GM19397 (cell line): ENCODE measurements around the gene CISTR.
"Not testable (repeated sequence)": the region's sequence is repeated elsewhere in the genome, so short reads cannot be mapped to it uniquely, and the experiment has no call there.

Experiments
- ATAC-seq: cut with Tn5 transposase; IDR thresholded peaks from one replicate; pipeline ENCODE4 v1.9.1; 2021; ENCODE audit warnings: mild to moderate bottlenecking, moderate library complexity; ENCODE audit not compliant: unreplicated experiment

Gene CISTR

GRCh38 chr12:53725824-53726223 lies 26.0 kb downstream of the CISTR start:
- no peak for ATAC-seq

- ATAC-seq: no peak
Measured at GRCh38 chr12:53722450-53723041, 29.2 kb downstream of the CISTR start.

- ATAC-seq: no peak
Measured at GRCh38 chr12:53720946-53721345, 30.8 kb downstream of the CISTR start.

GRCh38 chr12:53719649-53720048 lies 32.1 kb downstream of the CISTR start:
- ATAC-seq: no peak

GRCh38 chr12:53718567-53718966 lies 33.2 kb downstream of the CISTR start:
- not testable (repeated sequence) for ATAC-seq

- ATAC-seq: no peak
Measured at GRCh38 chr12:53717319-53717718, 34.5 kb downstream of the CISTR start.

GRCh38 chr12:53714004-53714403 lies 37.8 kb downstream of the CISTR start:
- no peak for ATAC-seq

- no peak for ATAC-seq
Measured at GRCh38 chr12:53713516-53713915, 38.3 kb downstream of the CISTR start.

GRCh38 chr12:53712059-53712643 lies 39.6 kb downstream of the CISTR start:
- ATAC-seq: no peak

- no peak for ATAC-seq
Measured at GRCh38 chr12:53710091-53710490, 41.7 kb downstream of the CISTR start.

- no peak for ATAC-seq
Measured at GRCh38 chr12:53709671-53710070, 42.1 kb downstream of the CISTR start.

- no peak for ATAC-seq
Measured at GRCh38 chr12:53706080-53706479, 45.7 kb downstream of the CISTR start.

GRCh38 chr12:53703756-53704155 lies 48.0 kb downstream of the CISTR start:
- ATAC-seq: no peak

GRCh38 chr12:53701518-53702264 lies 50.1 kb downstream of the CISTR start:
- ATAC-seq: no peak

GRCh38 chr12:53700567-53700966 lies 51.2 kb downstream of the CISTR start:
- ATAC-seq: no peak

- ATAC-seq: no peak
Measured at GRCh38 chr12:53699678-53700025, 52.1 kb downstream of the CISTR start.

GRCh38 chr12:53698948-53699677 lies 52.7 kb downstream of the CISTR start:
- ATAC-seq: no peak

GRCh38 chr12:53696655-53697331 lies 55.0 kb downstream of the CISTR start:
- no peak for ATAC-seq
